Kidney (tissue), 14 donors: Measurements from ENCODE around the gene MTMR10. TPM values are rescaled to one million over a fixed set of nuclear protein-coding genes. Genes with fewer than 3 reads are reported as not detected.

ENCODE experiments used
- DNase-seq, 5 donors: peaks; one replicate each; pipeline ENCODE4 v3.0.0-alpha.2; 2013 to 2020
- FAIRE-seq: peaks from 2 replicates; lab custom pipeline; 2012; peaks lifted over from hg19 to GRCh38; lab: Jason Lieb, UNC
- H3K27ac ChIP-seq, 2 donors: one replicate each; pipeline ENCODE4 v1.7.0; 2013; ENCODE audit warnings: low read depth in 2 of 2, low read length in 2 of 2, inconsistent platforms in 1 of 2
- H3K27me3 ChIP-seq: one replicate; pipeline ENCODE4 v1.7.1; 2013; ENCODE audit warnings: low read length, inconsistent platforms; ENCODE audit not compliant: control insufficient read depth, insufficient read depth
- H3K36me3 ChIP-seq, 3 donors: one replicate each; pipeline versions ENCODE4 v1.7.0 to v1.7.1; 2013; ENCODE audit warnings: low read length in 3 of 3, control low read depth in 1 of 3, inconsistent platforms in 1 of 3; ENCODE audit not compliant: insufficient read depth in 3 of 3, control insufficient read depth in 2 of 3
- H3K4me1 ChIP-seq, 3 donors: one replicate each; pipeline versions ENCODE4 v1.7.0 to v1.7.1; 2013; ENCODE audit warnings: low read length in 3 of 3, inconsistent platforms in 1 of 3, low read depth in 1 of 3; ENCODE audit not compliant: control insufficient read depth in 2 of 3, insufficient read depth in 2 of 3
- H3K4me3 ChIP-seq, 3 donors: one replicate each; pipeline versions ENCODE4 v1.7.0 to v1.8.1; 2013; ENCODE audit warnings: low read length in 3 of 3, control low read depth in 1 of 3, inconsistent platforms in 1 of 3
- H3K9ac ChIP-seq, 3 donors: one replicate each; pipeline versions ENCODE4 v1.7.0 to v1.7.1; 2013; ENCODE audit warnings: low read length in 3 of 3, control low read depth in 1 of 3, inconsistent platforms in 1 of 3
- H3K9me3 ChIP-seq, 3 donors: one replicate each; pipeline versions ENCODE4 v1.7.0 to v1.7.1; 2013; ENCODE audit warnings: low read length in 3 of 3, control low read depth in 1 of 3, inconsistent platforms in 1 of 3; ENCODE audit not compliant: control insufficient read depth in 2 of 3, insufficient read depth in 1 of 3
- intact Hi-C: fragments of 100-400 bp; cut with DNase I; formaldehyde crosslinking; loops from one replicate; pipeline ENCODE4 v1.11.1; 2022
- polyA plus RNA-seq: library from polyadenylated mRNA; stranded (reverse); fragments of 350-450 nt; fragmentation: Illumina TruSeq; extraction: RNeasy Lipid Tissue Mini Kit (QIAGEN cat#74804); gene quantifications from one replicate; pipeline ENCODE4 v1.2.3, GENCODE V29; 2014; ENCODE audit warnings: low read depth, low replicate concordance; ENCODE audit not compliant: insufficient read depth
- total RNA-seq: library from RNA; stranded (reverse); fragmentation: NEBNext Ultra II Directional; extraction: Animal tissue kit (Norgen Biotek cat#: 25700); gene quantifications from one replicate; pipeline ENCODE4 v1.2.1, GENCODE V29; 2021
- TF ChIP-seq, protein P1 (sequence below): IDR thresholded peaks from 3 replicates; pipeline ENCODE4 v1.5.1; 2012; ENCODE audit warnings: mild to moderate bottlenecking, moderate library complexity, borderline replicate concordance; ENCODE audit not compliant: insufficient read depth; ENCODE audit errors: extremely low read depth
- donor health status: control.
- donor health status: control.
- donor health status: control.
- donor health status: control.
- donor health status: control.
- donor health status: DM: yes; HTN: yes; CAD: no.
- donor health status: Normal renal cell carcinoma (clear cell type).

MTMR10 gene
- total and polyA plus RNA-seq, 2 donors from 2014 or later: 26.2 to 70.4 TPM

DNA sequence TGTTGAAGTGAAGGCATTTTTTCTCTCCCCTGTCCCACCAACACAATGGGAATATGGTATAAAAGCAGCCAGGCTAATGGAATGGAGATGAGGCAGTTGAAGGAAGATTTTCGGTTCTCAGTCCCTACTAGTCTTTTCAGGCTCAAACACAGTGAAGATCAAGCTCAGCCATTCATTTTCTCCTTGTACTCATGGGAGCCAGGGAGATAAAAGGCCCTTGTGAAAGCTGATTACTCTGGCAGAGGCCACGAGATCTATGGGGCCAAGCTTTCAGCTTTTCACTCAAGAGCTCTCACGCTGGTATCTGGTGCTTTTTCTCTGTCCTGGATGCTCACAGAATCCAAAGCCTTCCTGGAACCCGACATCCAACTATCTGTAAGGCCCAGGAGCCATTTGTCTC, 102.2 kb downstream of the MTMR10 start:
- H3K27me3 ChIP-seq: no peaks in the 10 kb centered on the region
- no peaks in the 10 kb centered on the region for H3K36me3 ChIP-seq
- H3K9ac ChIP-seq: no peak overlapping the region
- no peak overlapping the region for H3K27ac ChIP-seq
- intact Hi-C loops: no loop called here
- no peak for DNase-seq
- no peaks in the 10 kb centered on the region for H3K9me3 ChIP-seq
- TF ChIP-seq, protein P1, sequence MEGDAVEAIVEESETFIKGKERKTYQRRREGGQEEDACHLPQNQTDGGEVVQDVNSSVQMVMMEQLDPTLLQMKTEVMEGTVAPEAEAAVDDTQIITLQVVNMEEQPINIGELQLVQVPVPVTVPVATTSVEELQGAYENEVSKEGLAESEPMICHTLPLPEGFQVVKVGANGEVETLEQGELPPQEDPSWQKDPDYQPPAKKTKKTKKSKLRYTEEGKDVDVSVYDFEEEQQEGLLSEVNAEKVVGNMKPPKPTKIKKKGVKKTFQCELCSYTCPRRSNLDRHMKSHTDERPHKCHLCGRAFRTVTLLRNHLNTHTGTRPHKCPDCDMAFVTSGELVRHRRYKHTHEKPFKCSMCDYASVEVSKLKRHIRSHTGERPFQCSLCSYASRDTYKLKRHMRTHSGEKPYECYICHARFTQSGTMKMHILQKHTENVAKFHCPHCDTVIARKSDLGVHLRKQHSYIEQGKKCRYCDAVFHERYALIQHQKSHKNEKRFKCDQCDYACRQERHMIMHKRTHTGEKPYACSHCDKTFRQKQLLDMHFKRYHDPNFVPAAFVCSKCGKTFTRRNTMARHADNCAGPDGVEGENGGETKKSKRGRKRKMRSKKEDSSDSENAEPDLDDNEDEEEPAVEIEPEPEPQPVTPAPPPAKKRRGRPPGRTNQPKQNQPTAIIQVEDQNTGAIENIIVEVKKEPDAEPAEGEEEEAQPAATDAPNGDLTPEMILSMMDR: no peak
- H3K4me1 ChIP-seq: no peaks in the 10 kb centered on the region
- no peak overlapping the region for H3K4me3 ChIP-seq
- no peak for FAIRE-seq

Other genes with a start within 250 kb of the MTMR10 start
- gene FAN1, start 87.7 kb downstream of the MTMR10 start, total RNA-seq: 23.7 TPM
- 11.4 TPM for gene FAN1, start 87.7 kb downstream of the MTMR10 start, polyA plus RNA-seq
- not detected for gene TRPM1, start 110.1 kb upstream of the MTMR10 start, total RNA-seq
- 1.3 TPM for gene TRPM1, start 110.1 kb upstream of the MTMR10 start, polyA plus RNA-seq